HepG2 (cell line): ENCODE results near the gene BBOX1. TPM values are rescaled to one million over a fixed set of nuclear protein-coding genes. Genes with fewer than 3 reads are reported as not detected.

Source experiments
- ATAC-seq: fragments of 200-7000 bp; cut with Tn5 transposase; 3 replicates; pipeline ENCODE4 v1.9.1; 2020; ENCODE audit warnings: mild to moderate bottlenecking, moderate library complexity
- BruUV-seq: library from RNA; stranded (reverse); fragments of 400-500 nt; replicated peaks from 2 replicates; lab custom pipeline; 2021; lab: Mats Ljungman, UMichigan
- CTCF ChIA-PET: fragments of 300-600 bp; formaldehyde crosslinking; extraction: SDS; loops from one replicate; lab custom pipeline; 2021; ENCODE audit warnings: low total read pairs, inconsistent platforms, low intra/inter-chr PET ratio; lab: Yijun Ruan, JAX
- POLR2A ChIA-PET: fragments of 350-600 bp; sonication (Branson Sonifier 250); formaldehyde crosslinking; loops from one replicate; lab custom pipeline; 2020; ENCODE audit warnings: antibody characterized with exemption, inconsistent platforms; lab: Yijun Ruan, JAX
- DNase-seq: peaks from one replicate; pipeline ENCODE4 v3.0.0-alpha.2; 2015; ENCODE audit warnings: low spot score
- FAIRE-seq: peaks from 3 replicates; lab custom pipeline; 2011; peaks lifted over from hg19 to GRCh38; lab: Jason Lieb, UNC
- H2AFZ ChIP-seq: one replicate; pipeline ENCODE4 v1.6.1; 2011; ENCODE audit warnings: low read length, inconsistent platforms
- H3K27ac ChIP-seq: fragments of 300-600 bp; 3 replicates; pipeline ENCODE4 v1.8.0; 2011; ENCODE audit warnings: mixed run types, mild to moderate bottlenecking, mixed read lengths, low read length, inconsistent platforms; ENCODE audit not compliant: insufficient read depth; ENCODE audit errors: extremely low read length
- H3K27me3 ChIP-seq, 2 experiments: fragments of 200-600 bp in 1 of 2; 2 replicates in 1 of 2; 3 replicates in 1 of 2; pipeline versions ENCODE4 v1.6.0 to v1.8.0; 2011; ENCODE audit warnings: low read length in 2 of 2, mild to moderate bottlenecking in 2 of 2, moderate library complexity in 2 of 2, inconsistent platforms in 1 of 2; ENCODE audit not compliant: insufficient read depth in 2 of 2, control insufficient read depth in 1 of 2
- H3K36me3 ChIP-seq, 2 experiments: fragments of 200-600 bp in 1 of 2; replicated peaks in 1 of 2; 2 replicates in 1 of 2; 3 replicates in 1 of 2; pipeline versions ENCODE4 v1.5.1 to v1.8.0; 2011; ENCODE audit warnings: low read length in 2 of 2, inconsistent platforms in 1 of 2; ENCODE audit not compliant: insufficient read depth in 2 of 2, control insufficient read depth in 1 of 2
- H3K4me1 ChIP-seq: 2 replicates; pipeline ENCODE4 v1.5.1; 2012; ENCODE audit warnings: low read length, inconsistent platforms; ENCODE audit not compliant: insufficient read depth
- H3K4me2 ChIP-seq: 2 replicates; pipeline ENCODE4 v1.6.0; 2011; ENCODE audit warnings: low read depth, low read length, inconsistent platforms
- H3K4me3 ChIP-seq, 3 experiments: fragments of 200-600 bp in 1 of 3; sonication (generic), shearing (Covaris generic) in 1 of 3; replicated peaks in 1 of 3; 2 replicates each; pipeline ENCODE4 v1.5.1; 2011 to 2016; ENCODE audit warnings: low read length in 3 of 3, inconsistent platforms in 2 of 3, low read depth in 2 of 3, mild to moderate bottlenecking in 2 of 3, control low read depth in 1 of 3, mixed read lengths in 1 of 3; ENCODE audit not compliant: insufficient read depth in 1 of 3
- H3K79me2 ChIP-seq: one replicate; pipeline ENCODE4 v1.6.1; 2011; ENCODE audit warnings: low read length, inconsistent platforms; ENCODE audit not compliant: insufficient read depth
- H3K9ac ChIP-seq: 2 replicates; pipeline ENCODE4 v1.6.0; 2011; ENCODE audit warnings: mild to moderate bottlenecking, low read depth, low read length, inconsistent platforms; ENCODE audit not compliant: insufficient read depth
- H3K9me3 ChIP-seq: 2 replicates; pipeline ENCODE4 v1.5.1; 2012; ENCODE audit warnings: mild to moderate bottlenecking, low read length
- H4K20me1 ChIP-seq: 2 replicates; pipeline ENCODE4 v1.6.0; 2011; ENCODE audit warnings: inconsistent platforms, mild to moderate bottlenecking, low read length, moderate library complexity; ENCODE audit not compliant: insufficient read depth
- ATF2 ChIP-seq: sonication (generic); formaldehyde crosslinking; IDR thresholded peaks from 2 replicates; pipeline ENCODE4 v1.4.0; 2020; ENCODE audit warnings: missing genetic modification reagents
- ATF5 ChIP-seq: sonication (generic); formaldehyde crosslinking; IDR thresholded peaks from 2 replicates; pipeline ENCODE4 v1.4.0; 2020; ENCODE audit warnings: mild to moderate bottlenecking, low read depth, missing genetic modification reagents
- GPBP1L1 ChIP-seq: sonication (generic); formaldehyde crosslinking; IDR thresholded peaks from 2 replicates; pipeline ENCODE4 v1.5.0; 2020; ENCODE audit warnings: mild to moderate bottlenecking, missing genetic modification reagents
- HMGXB4 ChIP-seq, 2 experiments: sonication (generic) in 1 of 2; formaldehyde crosslinking in 1 of 2; IDR thresholded peaks; 2 replicates each; pipeline versions ENCODE4 v1.4.0 to v1.6.1; 2018 to 2020; ENCODE audit warnings: missing genetic modification reagents in 2 of 2, borderline replicate concordance in 1 of 2, low read depth in 1 of 2, mild to moderate bottlenecking in 1 of 2, missing biosample characterization in 1 of 2
- HOXA5 ChIP-seq: sonication (generic); formaldehyde crosslinking; IDR thresholded peaks from 2 replicates; pipeline ENCODE4 v1.4.0; 2020; ENCODE audit warnings: missing genetic modification reagents
- LCORL ChIP-seq, 2 experiments: fragments of 450-650 bp in 1 of 2; sonication (generic) in 1 of 2; formaldehyde crosslinking in 1 of 2; IDR thresholded peaks; 2 replicates each; pipeline versions ENCODE4 v1.5.0 to v1.6.1; 2017 to 2020; ENCODE audit warnings: antibody characterized with exemption in 1 of 2, missing genetic modification reagents in 1 of 2
- NFATC3 ChIP-seq: sonication (generic); formaldehyde crosslinking; IDR thresholded peaks from 2 replicates; pipeline ENCODE4 v1.5.1; 2020; ENCODE audit warnings: mild to moderate bottlenecking, missing genetic modification reagents
- NR2F6 ChIP-seq, 2 experiments: IDR thresholded peaks; 2 replicates each; pipeline ENCODE4 v1.6.1; 2016; ENCODE audit warnings: antibody characterized with exemption in 1 of 2, mild to moderate bottlenecking in 1 of 2
- RFX1 ChIP-seq: fragments of 450-650 bp; IDR thresholded peaks from 2 replicates; pipeline ENCODE4 v1.6.1; 2017
- TRIM24 ChIP-seq: sonication (generic); formaldehyde crosslinking; IDR thresholded peaks from 2 replicates; pipeline ENCODE4 v1.8.0; 2022; ENCODE audit warnings: mild to moderate bottlenecking, missing genetic modification reagents
- ZFX ChIP-seq: sonication (generic); formaldehyde crosslinking; IDR thresholded peaks from 2 replicates; pipeline ENCODE4 v1.4.0; 2020; ENCODE audit warnings: mild to moderate bottlenecking, low read depth, missing genetic modification reagents, moderate library complexity
- ZMYM2 ChIP-seq: sonication (generic); formaldehyde crosslinking; IDR thresholded peaks from 2 replicates; pipeline ENCODE4 v1.8.0; 2022; ENCODE audit warnings: mild to moderate bottlenecking, missing genetic modification reagents
- ZNF205 ChIP-seq: IDR thresholded peaks from 2 replicates; pipeline ENCODE4 v1.6.1; 2018; ENCODE audit warnings: missing biosample characterization, missing genetic modification reagents
- ZNF367 ChIP-seq: sonication (generic); formaldehyde crosslinking; IDR thresholded peaks from 2 replicates; pipeline ENCODE4 v1.4.0; 2020; ENCODE audit warnings: missing genetic modification reagents, borderline replicate concordance
- ZNF563 ChIP-seq: sonication (generic); formaldehyde crosslinking; IDR thresholded peaks from 2 replicates; pipeline ENCODE4 v1.8.0; 2022; ENCODE audit warnings: mild to moderate bottlenecking, moderate library complexity, missing genetic modification reagents
- WGBS: methylation state at CpG from one replicate; pipeline ENCODE4 v1.1.6; 2017; ENCODE audit warnings: low lambda C conversion rate; 5-methylcytosine and 5-hydroxymethylcytosine counted together
- in situ Hi-C: cut with HindIII; loops from 2 replicates; pipeline ENCODE4 v1.10.0; 2017; ENCODE audit warnings: low pct_unique_long_range_greater_than_20kb; ENCODE audit not compliant: extremely low pct_ligation_motif_present
- intact Hi-C: fragments of 100-400 bp; cut with micrococcal nuclease; formaldehyde crosslinking; loops from one replicate; pipeline ENCODE4 v1.10.0; 2022; ENCODE audit not compliant: unreplicated experiment
- polyA plus RNA-seq, 8 experiments: library from polyadenylated mRNA; depleted of rRNA in 3 of 8; stranded (reverse) in 7 of 8; unstranded in 1 of 8; fragments of >200 nt; fragmentation: Illumina TruSeq in 4 of 8; extraction: Trizol in 4 of 8; gene quantifications; 2 replicates each; pipeline versions ENCODE4 v1.2.1 to v1.2.3, GENCODE V29; 2011 to 2016; ENCODE audit warnings: low read depth in 4 of 8, missing spikeins in 1 of 8, mixed read lengths in 1 of 8; ENCODE audit not compliant: insufficient read depth in 1 of 8
- total RNA-seq, 5 experiments: library from RNA; depleted of rRNA; stranded (reverse); fragments of >200 nt; fragmentation: Illumina TruSeq; extraction: Trizol; gene quantifications; 2 replicates each; pipeline ENCODE4 v1.2.3, GENCODE V29; 2016; ENCODE audit warnings: low read depth in 1 of 5

Gene BBOX1
- total and polyA plus RNA-seq, 2 of the 13 experiments (the other 11 are each of a cell fraction or from before 2014, with no cell fraction given), result not detected

GRCh38 chr11:27147916-27148315 is 107.3 kb downstream of the BBOX1 start:
- H2AFZ ChIP-seq, result no peak overlapping the region
- intact Hi-C loops, result no loop called here
- ATAC-seq, result no peak
- FAIRE-seq, result no peak
- no peaks in the 10 kb centered on the region for H3K36me3 ChIP-seq
- no peak for TF ChIP-seq LCORL (IDR thresholded peaks at IDR 0.05)
- TF ChIP-seq LCORL (CRISPR knock-in tag; IDR thresholded peaks at IDR 0.05), result no peak
- no peak for TF ChIP-seq NR2F6 (IDR thresholded peaks at IDR 0.05)
- no peak for TF ChIP-seq NR2F6 (CRISPR knock-in tag; IDR thresholded peaks at IDR 0.05)
- TF ChIP-seq HMGXB4 (CRISPR knock-in tag; IDR thresholded peaks at IDR 0.05; ENCODE audit: borderline replicate concordance in 1 of 2, low read depth in 1 of 2), result no peak
- TF ChIP-seq GPBP1L1 (CRISPR knock-in tag), result no peak
- no peak for TF ChIP-seq ZNF367
- no peak for TF ChIP-seq ZMYM2 (CRISPR knock-in tag)
- no peak for TF ChIP-seq NFATC3 (CRISPR knock-in tag)
- TF ChIP-seq ATF5 (CRISPR knock-in tag), result no peak
- no peak for TF ChIP-seq RFX1
- no peak for TF ChIP-seq ZNF563 (CRISPR knock-in tag)
- TF ChIP-seq ZNF205 (CRISPR knock-in tag), result no peak
- no peak for TF ChIP-seq ZFX
- TF ChIP-seq TRIM24 (CRISPR knock-in tag), result no peak
- no peak for TF ChIP-seq ATF2 (CRISPR knock-in tag)
- TF ChIP-seq HOXA5 (CRISPR knock-in tag), result no peak
- in situ Hi-C loops, result no loop called here
- BruUV-seq, result no TSS peak
- no peak overlapping the region for H3K4me3 ChIP-seq
- CTCF ChIA-PET, result no interaction called here
- POLR2A ChIA-PET, result no interaction called here
- H3K9me3 ChIP-seq, result no peaks in the 10 kb centered on the region
- 94% methylated on average over 1 of the region's 1 CpG for WGBS
- H3K4me1 ChIP-seq, result no peaks in the 10 kb centered on the region
- H3K9ac ChIP-seq, result no peak overlapping the region
- no peak overlapping the region for H3K27ac ChIP-seq
- no peaks in the 10 kb centered on the region for H4K20me1 ChIP-seq
- no peaks in the 10 kb centered on the region for H3K79me2 ChIP-seq
- no peak for DNase-seq
- H3K27me3 ChIP-seq, result no peaks in the 10 kb centered on the region
- no peak overlapping the region for H3K4me2 ChIP-seq
